ENCODE results near the gene ABCC4.
A peak's percentile ranks its signal among the peaks of the same experiment; 100 is the strongest.

Gene ABCC4

GRCh38 chr13:95247852-95248251 lies 53.4 kb downstream of the ABCC4 start:
- Mint-ChIP-seq H3K36me3 (ENCODE audit: insufficient read depth) (peaks cover 1% of the 10 kb centered on the region), H3K4me1 (peaks cover 19% of the 10 kb centered on the region), H3K4me3 (no peak overlapping the region), H3K27me3 (no peaks in the 10 kb centered on the region), H3K9me3 (no peaks in the 10 kb centered on the region), H3K27ac (ENCODE audit: low read depth) (no peak overlapping the region)
- ATAC-seq (replicated peaks; ENCODE audit: extremely low read depth, poor library complexity, severe bottlenecking) (no peak), DNase-seq (ENCODE audit: low spot score in 2 of 2) (no peak)

DNA sequence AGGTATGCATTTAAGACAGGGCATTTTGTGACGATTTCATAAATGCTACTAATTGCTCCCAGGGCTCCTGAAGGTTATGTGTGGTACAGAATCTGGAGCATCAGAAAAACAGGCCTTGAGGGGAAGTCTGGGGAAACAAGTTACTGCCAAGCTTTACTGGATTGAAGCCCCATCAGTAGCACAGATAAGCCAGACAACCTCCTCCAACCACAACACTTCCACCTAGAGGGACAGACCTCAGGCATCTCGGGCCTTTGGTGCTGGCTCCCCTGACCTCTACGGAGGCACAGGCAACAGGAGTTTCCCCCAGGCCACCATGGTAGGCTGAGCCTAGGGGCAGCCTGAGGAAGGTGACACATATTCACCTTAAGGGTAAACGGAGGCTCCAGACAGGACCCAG lies 54.1 kb downstream of the ABCC4 start:
- ATAC-seq (replicated peaks; ENCODE audit: extremely low read depth, poor library complexity, severe bottlenecking) (no peak), DNase-seq (ENCODE audit: low spot score in 2 of 2) (no peak)
- peaks cover 1% of the 10 kb centered on the region for H3K36me3 Mint-ChIP-seq (ENCODE audit: insufficient read depth)
- peaks cover 19% of the 10 kb centered on the region for H3K4me1 Mint-ChIP-seq
- no peaks in the 10 kb centered on the region for H3K27me3 Mint-ChIP-seq
- no peak overlapping the region for H3K27ac Mint-ChIP-seq (ENCODE audit: low read depth)
- no peaks in the 10 kb centered on the region for H3K9me3 Mint-ChIP-seq
- no peak overlapping the region for H3K4me3 Mint-ChIP-seq

DNA sequence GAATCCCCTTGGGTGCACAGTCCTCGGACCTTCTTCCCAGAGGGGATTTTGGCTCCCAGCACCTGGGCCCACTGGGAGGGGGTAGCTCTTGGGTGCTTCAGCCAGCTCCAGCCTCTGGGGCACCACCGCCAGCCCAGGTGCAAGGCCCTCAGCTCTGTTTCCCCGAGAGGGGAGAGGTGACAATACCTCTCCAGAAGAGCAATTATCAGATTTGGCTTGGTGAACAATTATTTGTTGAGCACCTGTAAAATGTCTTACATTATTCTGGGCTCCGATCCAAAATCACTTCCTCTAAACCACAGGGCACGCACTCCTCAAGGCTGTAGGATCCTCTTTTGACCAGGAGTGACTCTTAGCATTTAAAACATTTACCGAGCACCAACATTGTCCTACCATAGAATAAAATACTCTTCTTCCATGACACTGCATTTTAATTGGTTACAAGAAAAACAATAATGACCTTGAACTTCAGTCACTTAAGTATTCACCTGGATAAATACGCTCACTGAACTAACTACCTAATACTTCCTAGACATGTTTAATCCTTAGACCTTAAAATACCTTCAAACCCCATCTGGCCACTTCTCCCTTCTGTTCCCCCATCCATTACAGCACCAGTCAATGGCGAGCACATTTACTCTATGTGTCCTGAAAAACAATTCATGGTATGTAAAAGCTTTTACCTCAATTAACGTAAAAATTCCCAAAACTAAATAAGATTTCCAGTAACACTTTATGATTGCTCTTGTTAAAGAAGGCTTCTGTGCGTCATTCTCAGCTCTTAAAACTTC lies 54.8 kb downstream of the ABCC4 start:
- no peak overlapping the region for H3K27ac Mint-ChIP-seq (ENCODE audit: low read depth)
- no peak overlapping the region for H3K4me3 Mint-ChIP-seq
- no peaks in the 10 kb centered on the region for H3K9me3 Mint-ChIP-seq
- peaks cover 19% of the 10 kb centered on the region for H3K4me1 Mint-ChIP-seq
- no peaks in the 10 kb centered on the region for H3K27me3 Mint-ChIP-seq
- ATAC-seq (replicated peaks; ENCODE audit: extremely low read depth, poor library complexity, severe bottlenecking), result no peak
- no peak for DNase-seq (ENCODE audit: low spot score in 2 of 2)
- H3K36me3 Mint-ChIP-seq (ENCODE audit: insufficient read depth), result peaks cover 1% of the 10 kb centered on the region

- Mint-ChIP-seq H3K9me3 (no peaks in the 10 kb centered on the region), H3K4me3 (no peak overlapping the region), H3K36me3 (ENCODE audit: insufficient read depth) (peaks cover 1% of the 10 kb centered on the region), H3K27me3 (no peaks in the 10 kb centered on the region), H3K27ac (ENCODE audit: low read depth) (no peak overlapping the region), H3K4me1 (peaks cover 13% of the 10 kb centered on the region)
- DNase-seq (ENCODE audit: low spot score in 2 of 2), result no peak
- no peak for ATAC-seq (replicated peaks; ENCODE audit: extremely low read depth, poor library complexity, severe bottlenecking)
Observed at GRCh38 chr13:95245071-95245470, 56.2 kb downstream of the ABCC4 start.

DNA sequence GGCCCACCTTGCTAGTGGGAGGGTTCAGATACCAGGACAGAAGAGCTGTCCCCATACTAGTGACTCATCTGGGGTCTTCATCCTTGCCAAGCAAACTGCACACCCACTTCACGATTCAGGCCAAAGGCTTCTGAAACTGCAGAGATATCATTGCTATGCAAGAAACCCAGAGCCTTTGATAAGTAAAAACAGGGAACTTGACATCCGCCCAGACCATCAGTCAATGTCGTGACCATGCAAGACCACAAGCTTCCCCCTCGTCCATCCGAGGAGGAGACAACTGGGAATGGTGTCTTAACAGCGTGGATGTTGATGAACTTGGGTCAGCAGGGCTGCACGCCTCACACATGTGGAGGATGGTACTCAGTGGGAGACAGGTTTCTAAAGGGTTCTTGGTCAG lies 58.0 kb downstream of the ABCC4 start:
- H3K36me3 Mint-ChIP-seq (ENCODE audit: insufficient read depth), result peaks cover 1% of the 10 kb centered on the region
- no peaks in the 10 kb centered on the region for H3K27me3 Mint-ChIP-seq
- no peak overlapping the region for H3K4me3 Mint-ChIP-seq
- no peaks in the 10 kb centered on the region for H3K9me3 Mint-ChIP-seq
- ATAC-seq (replicated peaks; ENCODE audit: extremely low read depth, poor library complexity, severe bottlenecking) (no peak), DNase-seq (ENCODE audit: low spot score in 2 of 2) (no peak)
- H3K27ac Mint-ChIP-seq (ENCODE audit: low read depth), result no peak overlapping the region
- H3K4me1 Mint-ChIP-seq, result peaks cover 13% of the 10 kb centered on the region

DNA sequence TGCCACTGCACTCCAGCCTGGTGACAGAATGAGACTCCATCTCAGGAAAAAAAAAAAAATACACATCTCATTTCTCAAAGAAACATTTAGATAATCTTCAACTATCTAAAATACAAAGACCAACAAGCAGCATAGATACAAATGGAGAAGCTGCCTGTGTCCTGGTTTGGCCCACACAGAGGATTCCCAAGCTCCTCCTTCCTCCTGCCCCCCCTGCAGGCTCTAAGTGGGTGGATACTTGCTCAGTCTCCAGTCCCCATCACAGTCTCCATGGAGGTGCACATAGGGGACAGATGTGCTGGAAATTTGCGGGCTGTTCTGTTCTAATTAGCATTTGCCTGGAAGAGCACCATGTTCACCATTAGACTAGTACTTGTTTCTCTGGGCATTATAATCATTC lies 59.9 kb downstream of the ABCC4 start:
- Mint-ChIP-seq H3K4me3 (no peak overlapping the region), H3K36me3 (ENCODE audit: insufficient read depth) (peaks cover 1% of the 10 kb centered on the region), H3K9me3 (no peaks in the 10 kb centered on the region), H3K4me1 (peaks cover 7% of the 10 kb centered on the region), H3K27me3 (no peaks in the 10 kb centered on the region), H3K27ac (ENCODE audit: low read depth) (no peak overlapping the region)
- DNase-seq (ENCODE audit: low spot score in 2 of 2), result no peak
- no peak for ATAC-seq (replicated peaks; ENCODE audit: extremely low read depth, poor library complexity, severe bottlenecking)

GRCh38 chr13:95239283-95239682 lies 62.0 kb downstream of the ABCC4 start:
- Mint-ChIP-seq H3K4me1 (no peaks in the 10 kb centered on the region), H3K27me3 (no peaks in the 10 kb centered on the region), H3K9me3 (no peaks in the 10 kb centered on the region), H3K27ac (ENCODE audit: low read depth) (no peak overlapping the region), H3K4me3 (no peak overlapping the region), H3K36me3 (ENCODE audit: insufficient read depth) (no peaks in the 10 kb centered on the region)
- DNase-seq (ENCODE audit: low spot score in 2 of 2), result no peak
- no peak for ATAC-seq (replicated peaks; ENCODE audit: extremely low read depth, poor library complexity, severe bottlenecking)

DNA sequence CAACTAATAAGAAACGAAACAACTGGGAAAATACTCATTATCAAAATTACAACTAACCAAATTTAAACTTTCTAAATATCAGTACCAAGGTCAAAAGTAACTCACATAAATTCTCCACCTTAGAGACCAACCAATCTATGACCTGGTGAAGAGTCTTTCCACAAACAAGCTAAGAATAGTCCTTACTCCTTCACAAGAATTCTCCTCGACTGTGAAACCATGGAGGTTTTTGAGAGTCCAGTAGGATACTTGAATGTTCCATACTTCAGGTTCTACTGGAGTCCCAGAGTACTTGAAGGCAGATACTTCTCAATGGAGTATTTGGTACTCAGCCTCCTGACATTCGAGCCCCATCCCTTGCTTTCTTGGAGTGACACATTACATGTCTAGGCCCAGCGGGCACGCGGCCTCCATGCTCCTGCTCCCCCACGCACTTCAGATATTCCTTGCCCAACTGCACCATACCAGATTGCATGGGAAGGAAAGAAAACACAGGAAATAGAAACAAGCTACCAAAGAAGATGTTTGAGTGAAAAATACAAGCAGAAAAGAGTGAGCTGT lies 63.9 kb downstream of the ABCC4 start:
- Mint-ChIP-seq H3K27ac (ENCODE audit: low read depth) (no peak overlapping the region), H3K27me3 (no peaks in the 10 kb centered on the region), H3K9me3 (no peaks in the 10 kb centered on the region), H3K36me3 (ENCODE audit: insufficient read depth) (no peaks in the 10 kb centered on the region), H3K4me1 (no peaks in the 10 kb centered on the region), H3K4me3 (no peak overlapping the region)
- DNase-seq (ENCODE audit: low spot score in 2 of 2) (no peak), ATAC-seq (replicated peaks; ENCODE audit: extremely low read depth, poor library complexity, severe bottlenecking) (no peak)

GRCh38 chr13:95236774-95237173 lies 64.5 kb downstream of the ABCC4 start:
- no peaks in the 10 kb centered on the region for H3K9me3 Mint-ChIP-seq
- DNase-seq (ENCODE audit: low spot score in 2 of 2) (no peak), ATAC-seq (replicated peaks; ENCODE audit: extremely low read depth, poor library complexity, severe bottlenecking) (no peak)
- no peaks in the 10 kb centered on the region for H3K27me3 Mint-ChIP-seq
- H3K27ac Mint-ChIP-seq (ENCODE audit: low read depth), result peak overlapping the region; percentile 56
- H3K36me3 Mint-ChIP-seq (ENCODE audit: insufficient read depth), result no peaks in the 10 kb centered on the region
- H3K4me1 Mint-ChIP-seq, result no peaks in the 10 kb centered on the region
- H3K4me3 Mint-ChIP-seq, result no peak overlapping the region

DNA sequence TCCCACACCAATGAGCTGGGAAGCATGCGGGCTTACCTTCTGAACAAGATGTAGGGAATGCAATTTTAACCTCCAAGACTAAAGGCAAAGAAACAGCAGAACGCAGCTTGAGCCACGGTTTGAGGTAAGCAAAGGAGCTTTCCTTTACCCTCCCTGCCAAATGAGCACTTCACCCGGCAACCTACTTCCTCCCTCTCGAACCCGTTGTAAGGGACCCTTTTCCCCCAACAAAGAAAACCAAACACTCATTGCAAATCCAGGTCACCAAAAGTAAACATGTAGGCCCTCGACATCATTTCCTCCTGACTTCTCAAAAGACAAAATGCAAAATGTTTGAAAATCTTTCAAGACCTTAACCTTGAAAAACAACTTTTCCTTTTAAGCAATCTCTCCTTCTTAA lies 65.3 kb downstream of the ABCC4 start:
- DNase-seq (ENCODE audit: low spot score in 2 of 2) (no peak), ATAC-seq (replicated peaks; ENCODE audit: extremely low read depth, poor library complexity, severe bottlenecking) (no peak)
- H3K4me1 Mint-ChIP-seq, result no peaks in the 10 kb centered on the region
- no peaks in the 10 kb centered on the region for H3K9me3 Mint-ChIP-seq
- H3K36me3 Mint-ChIP-seq (ENCODE audit: insufficient read depth), result no peaks in the 10 kb centered on the region
- H3K4me3 Mint-ChIP-seq, result no peak overlapping the region
- H3K27ac Mint-ChIP-seq (ENCODE audit: low read depth), result peak overlapping the region; percentile 56
- H3K27me3 Mint-ChIP-seq, result no peaks in the 10 kb centered on the region

GRCh38 chr13:95235199-95235756 lies 66.0 kb downstream of the ABCC4 start:
- no peak for DNase-seq (ENCODE audit: low spot score in 2 of 2)
- ATAC-seq (replicated peaks; ENCODE audit: extremely low read depth, poor library complexity, severe bottlenecking), result no peak
- no peak overlapping the region for H3K4me3 Mint-ChIP-seq
- H3K4me1 Mint-ChIP-seq, result no peaks in the 10 kb centered on the region
- no peaks in the 10 kb centered on the region for H3K9me3 Mint-ChIP-seq
- no peak overlapping the region for H3K27ac Mint-ChIP-seq (ENCODE audit: low read depth)
- no peaks in the 10 kb centered on the region for H3K27me3 Mint-ChIP-seq
- H3K36me3 Mint-ChIP-seq (ENCODE audit: insufficient read depth), result no peaks in the 10 kb centered on the region

- H3K4me3 Mint-ChIP-seq, result no peak overlapping the region
- no peaks in the 10 kb centered on the region for H3K4me1 Mint-ChIP-seq
- no peak overlapping the region for H3K27ac Mint-ChIP-seq (ENCODE audit: low read depth)
- no peaks in the 10 kb centered on the region for H3K27me3 Mint-ChIP-seq
- H3K36me3 Mint-ChIP-seq (ENCODE audit: insufficient read depth), result no peaks in the 10 kb centered on the region
- H3K9me3 Mint-ChIP-seq, result no peaks in the 10 kb centered on the region
- DNase-seq (ENCODE audit: low spot score in 2 of 2), result no peak
- ATAC-seq (replicated peaks; ENCODE audit: extremely low read depth, poor library complexity, severe bottlenecking), result no peak
Observed at GRCh38 chr13:95234242-95234641, 67.0 kb downstream of the ABCC4 start.

DNA sequence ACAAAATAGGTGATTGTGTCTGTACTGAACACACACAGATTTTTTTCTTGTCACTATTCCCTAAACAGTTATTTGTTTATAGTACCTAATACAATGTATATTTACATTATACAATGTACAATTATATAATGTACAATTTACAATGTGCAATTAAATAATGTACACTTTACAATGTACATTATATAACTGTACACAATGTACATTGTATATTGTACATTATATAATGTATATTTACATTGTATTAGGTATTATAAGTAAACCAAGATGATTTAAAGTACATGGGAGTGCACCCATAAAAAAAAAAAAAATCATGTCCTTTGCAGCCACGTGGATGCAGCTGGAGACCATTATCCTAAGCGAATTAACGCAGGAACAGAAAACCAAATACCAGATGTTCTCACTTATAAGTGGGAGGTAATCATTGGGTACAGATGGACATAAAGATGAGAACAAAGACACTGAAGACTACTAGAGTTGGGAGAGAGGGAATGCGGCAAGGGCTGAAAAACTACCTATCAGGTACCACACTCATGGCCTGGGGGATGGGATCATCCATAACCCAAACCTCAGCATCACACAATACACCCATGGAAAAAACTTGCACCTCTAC lies 68.1 kb downstream of the ABCC4 start:
- Mint-ChIP-seq H3K36me3 (ENCODE audit: insufficient read depth) (no peaks in the 10 kb centered on the region), H3K27ac (ENCODE audit: low read depth) (no peak overlapping the region), H3K9me3 (no peaks in the 10 kb centered on the region), H3K27me3 (no peaks in the 10 kb centered on the region), H3K4me3 (no peak overlapping the region), H3K4me1 (no peaks in the 10 kb centered on the region)
- DNase-seq (ENCODE audit: low spot score in 2 of 2) (no peak), ATAC-seq (replicated peaks; ENCODE audit: extremely low read depth, poor library complexity, severe bottlenecking) (no peak)

All from central memory CD8-positive, alpha-beta T cell (primary cell).